ENCODE data around the gene HRH3. TPM values are rescaled to one million over a fixed set of nuclear protein-coding genes. Genes with fewer than 3 reads are reported as not detected.

HRH3 gene
- total RNA-seq, 6 experiments from 2014 or later, result not detected

DNA sequence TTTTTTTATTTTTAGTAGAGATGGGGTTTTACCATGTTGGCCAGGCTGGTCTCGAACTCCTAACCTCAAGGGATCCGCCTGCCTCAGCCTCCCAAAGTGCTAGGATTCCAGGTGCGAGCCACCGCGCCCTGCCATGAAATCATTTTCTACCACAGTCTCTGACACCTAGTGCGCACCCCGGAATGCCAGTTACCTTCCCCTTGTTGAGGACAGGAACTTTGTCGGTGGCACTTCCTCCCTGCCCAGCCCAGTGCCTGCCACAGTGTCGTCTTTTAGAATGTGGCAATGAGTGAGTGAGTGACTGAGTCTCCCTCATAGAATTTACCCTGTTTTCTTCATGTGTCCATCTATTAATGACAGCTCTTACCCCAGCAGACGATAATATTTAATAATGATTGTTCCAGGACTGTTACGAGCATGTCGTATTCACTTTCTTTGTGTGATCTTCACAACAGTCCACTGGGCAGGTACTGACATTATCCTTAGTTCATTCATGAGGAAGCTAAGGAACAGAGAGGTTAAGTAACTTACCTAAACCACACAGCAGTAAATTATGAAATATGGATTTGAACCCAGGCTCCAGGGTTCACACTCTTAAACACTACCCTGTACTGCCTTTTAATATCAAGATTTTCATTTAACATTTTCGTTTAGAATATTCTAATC lies 20.1 kb upstream of the HRH3 start:
- Histone ChIP-seq H3K36me3 (no peaks in the 10 kb centered on the region), H3K4me1 (peaks cover 0 to 18% (median 6%) of the 10 kb centered on the region in 4 donors), H3K27ac (no peak overlapping the region), H3K27me3 (no peaks in the 10 kb centered on the region), H3K9me3 (no peaks in the 10 kb centered on the region), H3K4me3 (no peak overlapping the region)
- DNase-seq (no peak), ATAC-seq (no peak)
- 79% methylated on average over 6 of the region's 13 CpGs for WGBS (ENCODE audit: insufficient coverage, low coverage, low lambda C conversion rate, missing lambda C conversion rate)
- intact Hi-C loops (cut with DNase I), result no loop called here
- TF ChIP-seq, protein P1, sequence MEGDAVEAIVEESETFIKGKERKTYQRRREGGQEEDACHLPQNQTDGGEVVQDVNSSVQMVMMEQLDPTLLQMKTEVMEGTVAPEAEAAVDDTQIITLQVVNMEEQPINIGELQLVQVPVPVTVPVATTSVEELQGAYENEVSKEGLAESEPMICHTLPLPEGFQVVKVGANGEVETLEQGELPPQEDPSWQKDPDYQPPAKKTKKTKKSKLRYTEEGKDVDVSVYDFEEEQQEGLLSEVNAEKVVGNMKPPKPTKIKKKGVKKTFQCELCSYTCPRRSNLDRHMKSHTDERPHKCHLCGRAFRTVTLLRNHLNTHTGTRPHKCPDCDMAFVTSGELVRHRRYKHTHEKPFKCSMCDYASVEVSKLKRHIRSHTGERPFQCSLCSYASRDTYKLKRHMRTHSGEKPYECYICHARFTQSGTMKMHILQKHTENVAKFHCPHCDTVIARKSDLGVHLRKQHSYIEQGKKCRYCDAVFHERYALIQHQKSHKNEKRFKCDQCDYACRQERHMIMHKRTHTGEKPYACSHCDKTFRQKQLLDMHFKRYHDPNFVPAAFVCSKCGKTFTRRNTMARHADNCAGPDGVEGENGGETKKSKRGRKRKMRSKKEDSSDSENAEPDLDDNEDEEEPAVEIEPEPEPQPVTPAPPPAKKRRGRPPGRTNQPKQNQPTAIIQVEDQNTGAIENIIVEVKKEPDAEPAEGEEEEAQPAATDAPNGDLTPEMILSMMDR (IDR thresholded peaks at IDR 0.05), result no peak
- no peak for TF ChIP-seq POLR2A (IDR thresholded peaks at IDR 0.05)

DNA sequence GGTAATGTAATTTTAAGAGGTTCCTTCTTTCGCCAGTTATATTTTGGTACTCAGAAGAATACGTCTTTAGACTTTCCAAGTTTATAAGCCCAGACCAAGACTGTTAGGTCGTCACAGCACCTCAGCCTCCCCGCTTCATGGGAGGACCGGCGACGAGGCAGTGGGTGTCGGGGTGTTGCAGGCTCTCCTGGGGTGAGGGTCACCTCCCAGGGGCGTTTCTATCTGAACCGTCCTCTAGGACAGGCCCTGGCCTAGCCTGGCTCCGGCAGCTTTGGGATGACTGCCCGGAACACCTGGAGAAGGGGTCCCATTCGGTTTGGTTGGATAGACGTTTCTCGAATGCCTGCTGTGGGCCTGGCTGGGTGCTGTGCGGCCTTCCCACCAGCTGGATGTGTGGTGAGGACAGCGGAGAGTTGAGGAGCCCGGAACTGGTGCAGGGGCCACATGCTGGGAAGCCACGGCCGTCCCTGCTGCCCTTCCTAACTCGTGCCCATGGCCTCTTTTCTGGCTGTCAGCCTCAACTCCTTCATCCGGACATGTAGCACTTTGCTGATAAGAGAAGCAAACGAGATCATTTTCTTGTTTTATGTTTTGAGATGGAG lies 19.3 kb upstream of the HRH3 start:
- Histone ChIP-seq H3K27me3 (no peaks in the 10 kb centered on the region), H3K4me3 (peak overlapping the region; percentile 70 to 81 (median 70)), H3K4me1 (peaks cover 0 to 15% (median 3%) of the 10 kb centered on the region in 4 donors), H3K9me3 (no peaks in the 10 kb centered on the region), H3K36me3 (no peaks in the 10 kb centered on the region), H3K27ac (peak overlapping the region in 2 of 3 donors; percentile 44 to 78)
- TF ChIP-seq, protein P1 (IDR thresholded peaks at IDR 0.05), result no peak
- TF ChIP-seq POLR2A (IDR thresholded peaks at IDR 0.05), result no peak
- no peak for ATAC-seq
- intact Hi-C loops (cut with DNase I), result no loop called here
- DNase-seq, result no peak
- 34% methylated on average over 11 of the region's 23 CpGs for WGBS (ENCODE audit: insufficient coverage, low coverage, low lambda C conversion rate, missing lambda C conversion rate)

GRCh38 chr20:62238569-62239277 lies 18.6 kb upstream of the HRH3 start:
- H3K9me3 ChIP-seq, result no peaks in the 10 kb centered on the region
- ATAC-seq, result no peak
- intact Hi-C loops (cut with DNase I), result no loop called here
- TF ChIP-seq POLR2A (IDR thresholded peaks at IDR 0.05), result no peak
- TF ChIP-seq, protein P1 (IDR thresholded peaks at IDR 0.05), result no peak
- peaks cover 0 to 15% (median 3%) of the 10 kb centered on the region in 4 donors for H3K4me1 ChIP-seq
- peak overlapping the region; percentile 44 to 78 (median 77) for H3K27ac ChIP-seq
- H3K36me3 ChIP-seq, result no peaks in the 10 kb centered on the region
- no peaks in the 10 kb centered on the region for H3K27me3 ChIP-seq
- H3K4me3 ChIP-seq, result peak overlapping the region; percentile 70 to 81 (median 70)
- DNase-seq, result peak in 1 of 3 donors; percentile 43
- WGBS (ENCODE audit: insufficient coverage, low coverage, low lambda C conversion rate, missing lambda C conversion rate), result 0% methylated on average over 5 of the region's 70 CpGs

DNA sequence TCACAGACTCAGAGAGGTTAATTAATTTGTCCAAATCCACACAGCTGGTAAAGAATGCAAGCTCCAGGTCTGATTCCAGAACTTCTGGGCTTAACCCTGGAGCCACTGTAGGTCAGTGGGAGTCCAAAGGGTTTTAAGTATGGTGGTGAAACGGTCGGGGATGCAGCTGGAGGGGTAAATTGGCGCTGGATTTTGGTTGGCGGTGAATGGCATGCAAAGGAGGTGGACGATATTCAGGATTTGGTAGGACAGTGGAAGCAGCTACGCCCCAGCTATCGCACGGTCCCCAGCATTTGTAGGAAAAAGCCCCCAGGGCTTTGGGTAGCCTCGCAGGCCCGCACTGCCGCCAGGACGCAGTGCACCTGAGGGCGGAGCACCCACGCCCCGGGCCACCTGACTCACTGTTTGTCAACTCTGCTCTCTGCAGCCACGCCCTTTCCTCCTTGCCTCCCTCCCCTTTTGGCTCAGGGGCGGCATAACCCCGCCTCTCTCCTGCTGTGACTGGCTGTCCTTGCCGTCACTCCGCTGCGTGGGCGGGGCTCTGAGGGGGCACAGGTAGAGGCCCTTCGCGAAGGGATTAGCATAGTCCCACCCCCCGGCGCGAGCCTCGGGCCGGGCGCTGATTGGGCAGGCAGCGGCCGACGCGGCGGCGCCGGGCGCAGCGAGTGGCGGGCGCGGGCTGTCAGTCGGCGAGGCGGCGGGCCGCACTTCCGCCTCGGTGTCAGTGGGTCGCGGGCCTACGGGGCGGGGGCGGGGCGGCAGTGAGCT lies 17.9 kb upstream of the HRH3 start, which contains the start of gene OSBPL2:
Gene OSBPL2, plus strand, starts transcription at position 721 of the 768 bp plus-strand sequence. CDS start 17,664 bp downstream, outside the sequence.
- Histone ChIP-seq H3K27ac (peak within 1 kb of the TSS; percentile 44 to 78 (median 77)), H3K9me3 (no peaks in the 10 kb centered on the region), H3K4me1 (peaks cover 0 to 15% (median 3%) of the 10 kb centered on the region in 4 donors), H3K36me3 (no peaks in the 10 kb centered on the region), H3K4me3 (peak within 1 kb of the TSS; percentile 70 to 81 (median 70)), H3K27me3 (no peaks in the 10 kb centered on the region)
- DNase-seq (peak; percentile 99 to 100 (median 100)), ATAC-seq (peak; percentile 97 to 99 (median 98))
- TF ChIP-seq, protein P1 (IDR thresholded peaks at IDR 0.05), result no peak
- TF ChIP-seq POLR2A (IDR thresholded peaks at IDR 0.05), result peak; percentile 55
- intact Hi-C loops (cut with DNase I), result no loop called here
- WGBS (ENCODE audit: insufficient coverage, low coverage, low lambda C conversion rate, missing lambda C conversion rate), result 5% methylated on average over 6 of the region's 55 CpGs
